K562 (cell line): ENCODE measurements around the gene VAMP8. TPM values are rescaled to one million over a fixed set of nuclear protein-coding genes. Genes with fewer than 3 reads are reported as not detected.

Source experiments
- ATF6 ChIP-seq: sonication (generic); formaldehyde crosslinking; IDR thresholded peaks from 2 replicates; pipeline ENCODE4 v1.4.0; 2020; ENCODE audit warnings: mild to moderate bottlenecking, missing genetic modification reagents
- CREB1 ChIP-seq, 2 experiments: sonication (generic) in 1 of 2; formaldehyde crosslinking in 1 of 2; IDR thresholded peaks; 2 replicates each; pipeline versions ENCODE4 v1.6.1 to v1.8.0; 2012 to 2022; ENCODE audit warnings: inconsistent platforms in 1 of 2, mild to moderate bottlenecking in 1 of 2, missing genetic modification reagents in 1 of 2, moderate library complexity in 1 of 2
- HDAC8 ChIP-seq: fragments of 450-650 bp; IDR thresholded peaks from 2 replicates; pipeline ENCODE4 v1.6.1; 2016; ENCODE audit warnings: mild to moderate bottlenecking, missing genetic modification characterization, moderate library complexity, missing compliant biosample characterization
- KLF13 ChIP-seq: fragments of 450-650 bp; IDR thresholded peaks from 2 replicates; pipeline ENCODE4 v1.6.1; 2016; ENCODE audit warnings: missing genetic modification characterization, low read depth, mild to moderate bottlenecking, missing compliant biosample characterization, moderate library complexity, borderline replicate concordance
- NFIC ChIP-seq: fragments of 450-650 bp; IDR thresholded peaks from 2 replicates; pipeline ENCODE4 v1.6.1; 2017; ENCODE audit warnings: mild to moderate bottlenecking, inconsistent platforms
- PTBP1 ChIP-seq: fragments of 200-400 bp; formaldehyde crosslinking; IDR thresholded peaks from 2 replicates; pipeline ENCODE4 v1.6.1; 2017; ENCODE audit warnings: low read depth, low read length
- SAP30 ChIP-seq: fragments of 200-600 bp; sonication (generic); IDR thresholded peaks from 2 replicates; pipeline ENCODE4 v1.6.1; 2012; ENCODE audit warnings: borderline replicate concordance, low read depth, mild to moderate bottlenecking, moderate library complexity, low read length, control low read depth, inconsistent platforms; ENCODE audit not compliant: insufficient read depth, poor library complexity, severe bottlenecking
- SMARCA4 ChIP-seq: fragments of 450-650 bp; IDR thresholded peaks from 2 replicates; pipeline ENCODE4 v1.6.1; 2016
- SRSF7 ChIP-seq: fragments of 200-400 bp; formaldehyde crosslinking; optimal IDR thresholded peaks from 2 replicates; pipeline ENCODE3; 2017; ENCODE audit warnings: mild to moderate bottlenecking, low read depth, low read length
- TBL1XR1 ChIP-seq, 2 experiments: IDR thresholded peaks; 2 replicates each; pipeline ENCODE4 v1.6.1; 2012; ENCODE audit warnings: improper control_type of control experiment in 2 of 2, low read length in 2 of 2, mild to moderate bottlenecking in 1 of 2
- ZNF277 ChIP-seq: fragments of 250-450 bp; sonication (Bioruptor Pico); IDR thresholded peaks from 2 replicates; pipeline ENCODE4 v1.8.0; 2022; ENCODE audit warnings: inconsistent platforms, mild to moderate bottlenecking, moderate library complexity, borderline replicate concordance
- ZNF324 ChIP-seq: fragments of 250-450 bp; sonication (Bioruptor Pico); IDR thresholded peaks from 2 replicates; pipeline ENCODE4 v1.4.0; 2020; ENCODE audit warnings: mild to moderate bottlenecking
- ZNF696 ChIP-seq: fragments of 250-450 bp; sonication (Bioruptor Pico); conservative IDR thresholded peaks from 2 replicates; pipeline ENCODE4 v1.4.0; 2020; ENCODE audit warnings: mild to moderate bottlenecking, moderate library complexity
- ZNF79 ChIP-seq: fragments of 250-450 bp; sonication (Bioruptor Pico); IDR thresholded peaks from 2 replicates; pipeline ENCODE4 v1.4.0; 2020; ENCODE audit warnings: low read depth, mild to moderate bottlenecking, moderate library complexity
- polyA plus RNA-seq, 8 experiments: library from polyadenylated mRNA; depleted of rRNA in 4 of 8; stranded (reverse) in 5 of 8; unstranded in 3 of 8; fragments of >200 nt; fragmentation: Nextera tagmentation in 2 of 8; fragmentation: Illumina TruSeq in 1 of 8; extraction: Ambion mirVana in 2 of 8; extraction: Trizol in 1 of 8; gene quantifications; 2 replicates each; pipeline versions ENCODE4 v1.2.1 to v1.2.3, GENCODE V29; 2011 to 2014; ENCODE audit warnings: inconsistent platforms in 1 of 8, missing spikeins in 1 of 8
- total RNA-seq, 7 experiments: library from RNA; depleted of rRNA in 6 of 7; stranded (reverse); fragments of >200 nt in 6 of 7; fragmentation: Illumina TruSeq in 2 of 7; extraction: Trizol in 2 of 7; gene quantifications; 2 replicates each; pipeline versions ENCODE4 v1.2.1 to v1.2.3, GENCODE V29; 2011 to 2021; ENCODE audit warnings: low replicate concordance in 1 of 7

The VAMP8 gene
- total and polyA plus RNA-seq, 9 of the 15 experiments (the other 6 are each of a cell fraction or from before 2014, with no cell fraction given) = 107 to 571 (median 248) TPM

- TF ChIP-seq HDAC8 (tag) (no peak), ZNF696 (CRISPR knock-in tag) (no peak), NFIC (no peak), CREB1 (IDR thresholded peaks at IDR 0.05) (peak; percentile 89), CREB1 (CRISPR knock-in tag; IDR thresholded peaks at IDR 0.05) (peak; percentile 87), ZNF277 (CRISPR knock-in tag) (no peak), ZNF79 (CRISPR knock-in tag) (no peak), PTBP1 (peak; percentile 38; the same call in 1 of the 2 replicates), SMARCA4 (no peak), SRSF7 (no peak), ZNF324 (CRISPR knock-in tag) (no peak), ATF6 (CRISPR knock-in tag) (peak; percentile 78; the same call in 1 of the 2 replicates), SAP30 (peak; percentile 98), KLF13 (tag) (peak; percentile 97), TBL1XR1 (IDR thresholded peaks at IDR 0.05; ENCODE audit: low read length in 2 of 2) (no peak)
Measured at GRCh38 chr2:85602476-85603234, 25.3 kb downstream of the VAMP8 start, which contains the start of gene TMEM150A (continued).
